HEK293T (cell line): Measurements from ENCODE around the gene ETF1.
A peak's percentile ranks its signal among the peaks of the same experiment; 100 is the strongest.

Experiments
- CTCF ChIA-PET: fragments of 350-600 bp; formaldehyde crosslinking; extraction: SDS; loops from one replicate; lab custom pipeline; 2021; ENCODE audit warnings: antibody characterized with exemption, inconsistent platforms; lab: Yijun Ruan, JAX
- POLR2A ChIA-PET: fragments of 350-600 bp; formaldehyde crosslinking; extraction: SDS; loops from one replicate; lab custom pipeline; 2020; ENCODE audit warnings: antibody characterized with exemption, inconsistent platforms; lab: Yijun Ruan, JAX
- DNase-seq: peaks from one replicate; pipeline ENCODE4 v3.0.0; 2012; ENCODE audit warnings: mixed read lengths; ENCODE audit errors: extremely low spot score
- ARNT ChIP-seq: fragments of 450-650 bp; IDR thresholded peaks from 2 replicates; pipeline ENCODE4 v1.6.1; 2017; ENCODE audit warnings: mild to moderate bottlenecking
- BHLHE40 ChIP-seq: fragments of 450-650 bp; IDR thresholded peaks from 2 replicates; pipeline ENCODE4 v1.6.1; 2016; ENCODE audit warnings: mild to moderate bottlenecking, moderate library complexity, borderline replicate concordance
- CTBP1 ChIP-seq: fragments of 450-650 bp; IDR thresholded peaks from 2 replicates; pipeline ENCODE4 v1.6.1; 2016; ENCODE audit warnings: borderline replicate concordance
- ELF4 ChIP-seq: fragments of 450-650 bp; IDR thresholded peaks from 2 replicates; pipeline ENCODE4 v1.6.1; 2017; ENCODE audit warnings: antibody characterized with exemption
- FOXA1 ChIP-seq: fragments of 450-650 bp; IDR thresholded peaks from 2 replicates; pipeline ENCODE4 v1.6.1; 2016; ENCODE audit warnings: mild to moderate bottlenecking
- FOXK2 ChIP-seq: fragments of 450-650 bp; IDR thresholded peaks from 2 replicates; pipeline ENCODE4 v1.6.1; 2016; ENCODE audit warnings: mild to moderate bottlenecking
- FOXM1 ChIP-seq: fragments of 450-650 bp; IDR thresholded peaks from 2 replicates; pipeline ENCODE4 v1.6.1; 2017; ENCODE audit warnings: mild to moderate bottlenecking, borderline replicate concordance
- HDGF ChIP-seq: fragments of 450-650 bp; IDR thresholded peaks from 2 replicates; pipeline ENCODE4 v1.6.1; 2017; ENCODE audit warnings: antibody characterized with exemption, borderline replicate concordance
- L3MBTL2 ChIP-seq: fragments of 450-650 bp; conservative IDR thresholded peaks from 2 replicates; pipeline ENCODE4 v1.6.1; 2016; ENCODE audit warnings: mild to moderate bottlenecking
- LEF1 ChIP-seq: fragments of 450-650 bp; IDR thresholded peaks from 2 replicates; pipeline ENCODE4 v1.6.1; 2017; ENCODE audit warnings: mild to moderate bottlenecking, borderline replicate concordance
- NFRKB ChIP-seq: fragments of 450-650 bp; IDR thresholded peaks from 2 replicates; pipeline ENCODE4 v1.6.1; 2016; ENCODE audit warnings: mild to moderate bottlenecking, moderate library complexity
- SP1 ChIP-seq: fragments of 450-650 bp; IDR thresholded peaks from 2 replicates; pipeline ENCODE4 v1.6.1; 2017
- SUZ12 ChIP-seq: fragments of 450-650 bp; IDR thresholded peaks from 2 replicates; pipeline ENCODE4 v1.6.1; 2016; ENCODE audit warnings: mild to moderate bottlenecking
- TARDBP ChIP-seq: fragments of 450-650 bp; IDR thresholded peaks from 2 replicates; pipeline ENCODE4 v1.6.1; 2016
- ZNF384 ChIP-seq: fragments of 450-650 bp; IDR thresholded peaks from 2 replicates; pipeline ENCODE4 v1.6.1; 2016
- TF ChIP-seq, protein P1 (sequence below): fragments of 450-650 bp; IDR thresholded peaks from 2 replicates; pipeline ENCODE4 v1.6.1; 2016

The ETF1 gene

DNA sequence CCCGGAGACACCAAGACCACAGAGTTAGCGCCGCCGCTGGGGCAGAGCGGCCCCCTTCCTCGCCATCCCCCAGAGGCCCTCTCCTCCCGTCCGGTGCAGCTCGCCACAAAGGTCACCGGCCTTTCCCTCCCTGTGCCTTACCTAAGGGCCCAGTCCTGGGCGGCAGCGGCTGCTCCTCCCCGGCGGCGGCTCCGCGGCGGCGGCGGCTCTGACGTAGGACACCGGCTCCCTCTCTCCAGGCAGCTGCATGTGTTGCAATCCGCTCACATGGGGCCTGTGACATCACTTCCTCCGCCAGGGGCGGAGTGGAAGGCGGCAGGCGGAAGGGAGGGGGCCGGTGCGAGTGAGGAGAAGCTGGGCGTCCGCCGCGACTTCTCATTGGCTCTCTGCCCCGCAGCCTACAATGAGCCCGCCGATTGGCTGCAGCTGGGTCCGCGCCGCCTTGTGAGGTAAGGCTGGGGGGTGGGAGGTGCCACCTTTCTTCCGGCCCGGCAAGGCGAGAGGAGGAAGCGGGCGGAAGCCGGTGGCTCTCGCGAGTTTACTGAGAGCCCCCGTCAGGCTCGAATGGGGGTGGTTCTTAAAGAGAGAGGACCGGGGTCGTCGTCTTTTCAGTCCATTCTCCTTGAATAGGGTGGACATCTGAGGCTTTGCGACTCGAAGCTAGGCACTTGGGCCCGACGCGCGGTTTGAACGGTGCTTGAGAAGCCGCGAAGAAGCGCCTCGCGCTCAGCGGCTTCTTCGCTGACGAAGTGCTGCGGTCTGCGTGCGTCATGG is at the start of gene ETF1:
TSS of gene ETF1 (minus strand) at position 281 of the 774 bp plus-strand sequence. CDS start 318 bp downstream, outside the sequence.
- ChIA-PET POLR2A (interaction anchor here (0.7 to 3.1 kb wide), 26 partner anchors 9 to 330 kb away, joined by 3 to 34 read pairs (median 4); partner anchors contain the start of genes EGR1, FAM53C, HSPA9 and REEP2), CTCF (no interaction called here)
- DNase-seq, result peak; percentile 96
- TF ChIP-seq ELF4 (peak; percentile 72), L3MBTL2 (0 out of 2 replicates have a peak, but pooled peaks have one; percentile 49), ZNF384 (no peak)

DNA sequence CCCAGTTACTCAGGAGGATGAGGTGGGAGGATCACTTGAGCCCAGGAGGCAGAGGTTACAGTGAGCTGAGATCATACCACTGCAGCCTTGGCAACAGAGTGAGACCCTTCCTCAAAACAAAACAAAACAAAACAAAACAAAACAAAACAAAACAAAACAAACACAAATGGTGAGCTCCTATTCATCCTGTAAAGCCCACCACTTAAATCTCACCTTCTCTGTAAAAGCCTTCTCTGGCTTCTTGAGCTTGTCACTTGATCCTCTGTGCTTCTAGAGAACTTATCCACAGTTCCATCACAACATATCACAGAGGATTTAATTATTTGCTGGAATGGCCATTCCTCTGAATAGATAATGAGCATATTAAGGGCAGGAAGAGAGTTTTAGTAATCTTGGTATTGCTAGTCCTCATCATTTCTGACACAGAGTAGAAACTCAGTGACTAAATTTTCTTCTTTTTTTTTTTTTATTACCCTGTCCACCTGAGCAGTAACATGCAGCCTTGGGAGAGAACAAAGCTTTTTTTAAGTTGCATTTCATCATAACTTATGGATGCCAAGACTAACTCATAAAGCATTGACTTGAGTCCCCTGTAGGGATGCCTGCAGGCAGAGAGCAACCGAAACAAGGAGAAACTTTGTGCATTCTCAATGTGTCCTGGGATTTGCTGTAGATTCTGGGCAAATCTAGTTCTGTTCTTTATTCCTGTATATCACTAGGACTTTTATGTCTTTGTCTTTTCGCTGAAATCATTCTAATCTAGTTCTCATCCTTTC is 45.2 kb upstream of the ETF1 start:
- ChIA-PET POLR2A (interaction anchor here (0.6 to 1.1 kb wide), 3 partner anchors 14 to 705 kb away, joined by 3 read pairs; partner anchors contain the start of gene MATR3), CTCF (interaction anchor here (2.5 kb wide), 1 partner anchor 9 kb away, joined by 9 read pairs; no protein-coding TSS in a partner anchor)
- no peak for TF ChIP-seq NFRKB
- TF ChIP-seq ARNT, result no peak
- no peak for TF ChIP-seq CTBP1
- no peak for TF ChIP-seq ELF4
- TF ChIP-seq FOXA1, result no peak
- no peak for TF ChIP-seq BHLHE40
- TF ChIP-seq HDGF, result no peak
- TF ChIP-seq FOXK2, result no peak
- no peak for TF ChIP-seq L3MBTL2
- no peak for TF ChIP-seq FOXM1
- no peak for TF ChIP-seq ZNF384
- TF ChIP-seq SUZ12, result no peak
- TF ChIP-seq SP1, result no peak
- no peak for TF ChIP-seq TARDBP
- no peak for DNase-seq

DNA sequence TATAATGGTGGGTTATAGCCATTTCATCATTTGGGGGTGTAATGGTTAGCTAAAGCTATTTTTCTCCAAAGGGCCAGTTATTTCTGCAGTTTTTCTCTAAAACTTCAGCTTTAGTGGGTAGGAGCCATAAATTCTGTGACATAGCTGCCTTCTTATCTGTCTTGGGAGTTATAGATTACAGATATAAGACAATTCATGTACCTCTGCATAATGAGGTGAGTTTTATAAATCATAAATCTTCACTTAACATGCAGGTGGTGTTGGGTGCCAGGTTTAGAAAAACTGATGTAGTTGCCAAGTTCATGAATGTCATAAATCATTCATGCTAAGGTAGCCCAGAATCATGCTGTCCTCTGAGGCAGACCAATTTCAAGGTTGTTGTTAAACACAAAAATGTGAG is 42.1 kb upstream of the ETF1 start:
- ChIA-PET CTCF (interaction anchor here (0.6 to 0.8 kb wide), 3 partner anchors 37 to 116 kb away, joined by 3 to 6 read pairs (median 3); no protein-coding TSS in a partner anchor), POLR2A (interaction anchor here (0.8 to 1.6 kb wide), 3 partner anchors 10 to 141 kb away, joined by 3 to 12 read pairs (median 3); partner anchors contain the start of gene HSPA9)
- no peak for DNase-seq
- TF ChIP-seq, protein P1, sequence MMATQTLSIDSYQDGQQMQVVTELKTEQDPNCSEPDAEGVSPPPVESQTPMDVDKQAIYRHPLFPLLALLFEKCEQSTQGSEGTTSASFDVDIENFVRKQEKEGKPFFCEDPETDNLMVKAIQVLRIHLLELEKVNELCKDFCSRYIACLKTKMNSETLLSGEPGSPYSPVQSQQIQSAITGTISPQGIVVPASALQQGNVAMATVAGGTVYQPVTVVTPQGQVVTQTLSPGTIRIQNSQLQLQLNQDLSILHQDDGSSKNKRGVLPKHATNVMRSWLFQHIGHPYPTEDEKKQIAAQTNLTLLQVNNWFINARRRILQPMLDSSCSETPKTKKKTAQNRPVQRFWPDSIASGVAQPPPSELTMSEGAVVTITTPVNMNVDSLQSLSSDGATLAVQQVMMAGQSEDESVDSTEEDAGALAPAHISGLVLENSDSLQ, result peak; percentile 37; the same call in 1 of the 2 replicates
- TF ChIP-seq TARDBP, result no peak

DNA sequence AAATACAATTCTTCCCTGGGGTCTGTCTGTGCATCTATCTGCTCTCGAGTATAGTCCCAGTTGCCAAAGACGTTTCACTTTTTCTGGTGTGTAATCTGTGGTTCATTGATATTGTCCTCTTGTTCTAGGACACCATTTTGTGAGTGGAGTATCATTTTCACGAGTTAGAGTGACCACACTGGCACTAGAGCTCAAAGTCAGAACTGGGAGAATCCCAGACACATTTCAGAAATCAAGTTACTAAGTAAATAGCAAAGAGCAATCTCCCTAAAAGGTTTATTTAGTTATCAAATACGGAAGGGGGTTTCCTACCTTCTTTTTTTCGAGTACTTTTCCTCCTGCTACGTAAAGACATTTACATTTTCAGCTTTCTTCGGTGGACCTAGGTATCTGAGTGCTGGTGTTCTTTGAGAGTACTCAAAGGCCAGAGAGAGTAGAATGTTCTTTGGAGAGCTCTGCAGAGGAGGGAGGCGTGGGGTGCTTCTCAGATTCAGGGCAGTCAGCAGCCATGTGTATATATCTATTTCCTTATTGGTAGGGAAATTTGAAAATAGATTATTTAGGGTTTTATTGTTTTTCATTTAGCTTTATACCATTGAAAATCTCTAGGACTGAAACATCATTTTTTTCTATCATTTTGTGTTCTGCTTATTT is 41.1 kb upstream of the ETF1 start:
- TF ChIP-seq, protein P1, result no peak
- TF ChIP-seq ELF4 (no peak), BHLHE40 (no peak), L3MBTL2 (no peak), LEF1 (no peak), HDGF (no peak), ZNF384 (no peak), CTBP1 (no peak), ARNT (no peak), TARDBP (no peak), FOXA1 (no peak), FOXK2 (no peak), SUZ12 (no peak), FOXM1 (no peak)
- CTCF ChIA-PET, result interaction anchor here (0.6 kb wide), 1 partner anchor 92 kb away, joined by 3 read pairs; no protein-coding TSS in a partner anchor

GRCh38 chr5:138582959-138583358 is 39.9 kb upstream of the ETF1 start:
- POLR2A ChIA-PET, result no interaction called here
- CTCF ChIA-PET, result no interaction called here
- DNase-seq, result no peak
- TF ChIP-seq ZNF384, result no peak
- TF ChIP-seq TARDBP, result no peak
- TF ChIP-seq FOXM1, result no peak
- TF ChIP-seq, protein P1, result no peak

More for the DNA sequence above, 41.1 kb upstream of the ETF1 start:
- POLR2A ChIA-PET, result interaction anchor here (0.8 to 1.6 kb wide), 4 partner anchors 9 to 140 kb away, joined by 3 to 12 read pairs (median 3); partner anchors contain the start of gene HSPA9
- no peak for DNase-seq

- CTCF ChIA-PET, result interaction anchor here (0.5 to 1.0 kb wide), 2 partner anchors 13 to 62 kb away, joined by 3 read pairs; no protein-coding TSS in a partner anchor
- no peak for DNase-seq
- TF ChIP-seq ZNF384, result no peak
- TF ChIP-seq, protein P1, result peak; percentile 76
- POLR2A ChIA-PET, result no interaction called here
Measured at GRCh38 chr5:138580777-138581176, 37.7 kb upstream of the ETF1 start.
